SK-N-MC (cell line): ENCODE results near the gene ATOSB.

Experiments
- DNase-seq: peaks from one replicate; pipeline ENCODE4 v3.0.0-alpha.2; 2011; ENCODE audit warnings: low read depth, low spot score
- H3K27ac ChIP-seq: fragments of 200-600 bp; sonication (generic); 2 replicates; pipeline ENCODE4 v1.5.1; 2016; ENCODE audit warnings: mixed run types
- H3K36me3 ChIP-seq: fragments of 200-600 bp; sonication (generic); 2 replicates; pipeline ENCODE4 v1.6.1; 2017; ENCODE audit warnings: antibody characterized with exemption, low read length, mixed read lengths; ENCODE audit not compliant: insufficient read depth
- H3K4me3 ChIP-seq: fragments of 200-600 bp; sonication (generic); 2 replicates; pipeline ENCODE4 v1.5.1; 2016
- H3K9ac ChIP-seq: fragments of 200-600 bp; sonication (generic); 2 replicates; pipeline ENCODE4 v1.8.0; 2017; ENCODE audit warnings: mixed run types, mixed read lengths; ENCODE audit not compliant: insufficient read length
- H3K9me3 ChIP-seq: fragments of 200-600 bp; sonication (generic); 2 replicates; pipeline ENCODE4 v1.6.1; 2017; ENCODE audit warnings: low read depth, mild to moderate bottlenecking, antibody characterized with exemption, low read length, moderate library complexity, mixed read lengths
- EZH2 ChIP-seq: fragments of 200-600 bp; sonication (generic); IDR thresholded peaks from one replicate; pipeline ENCODE4 v1.6.1; 2017; ENCODE audit warnings: antibody characterized with exemption
- FOXP2 ChIP-seq: optimal IDR thresholded peaks from 2 replicates; pipeline ENCODE3; 2011; ENCODE audit warnings: mild to moderate bottlenecking, moderate library complexity; ENCODE audit not compliant: insufficient read depth; ENCODE audit errors: extremely low read length, control extremely low read depth
- POLR2AphosphoS5 ChIP-seq: IDR thresholded peaks from 2 replicates; pipeline ENCODE4 v1.6.1; 2012; ENCODE audit warnings: mild to moderate bottlenecking, low read depth, low read length, borderline replicate concordance

ATOSB gene

DNA sequence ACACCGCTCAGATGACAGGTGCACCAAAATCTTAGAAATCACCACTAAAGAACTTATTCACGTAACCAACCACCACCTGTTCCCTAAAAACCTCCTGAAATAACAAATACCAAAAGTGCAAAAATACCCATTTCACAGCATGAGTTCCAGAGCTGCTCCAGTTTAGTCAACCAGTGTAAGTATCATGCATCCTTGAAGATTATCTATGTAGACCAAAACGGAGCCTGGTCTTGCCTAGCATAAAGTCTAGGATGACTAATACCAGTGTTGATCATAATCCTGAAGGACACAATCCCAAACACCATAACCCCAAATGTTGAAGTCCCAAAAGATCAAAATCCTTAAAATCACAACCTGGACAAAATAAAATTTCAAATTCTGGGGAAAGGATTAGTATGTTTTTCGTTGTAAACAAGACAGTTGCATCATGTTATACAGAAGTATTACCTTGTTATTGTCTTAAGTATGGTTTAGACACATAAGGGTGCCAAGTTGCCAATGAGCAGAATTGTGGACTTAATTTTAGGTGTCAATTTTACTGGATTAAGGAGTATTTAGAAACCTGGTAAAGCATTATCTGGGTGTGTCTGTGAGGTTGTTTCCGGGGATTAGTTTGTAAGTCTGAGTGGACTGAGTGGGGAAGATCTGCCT is 61.4 kb downstream of the ATOSB start:
- Histone ChIP-seq H3K27ac (no peak overlapping the region), H3K4me3 (no peak overlapping the region), H3K9me3 (no peaks in the 10 kb centered on the region), H3K36me3 (peaks cover 78% of the 10 kb centered on the region), H3K9ac (no peak overlapping the region)
- DNase-seq: no peak
- peak; percentile 16 for TF ChIP-seq POLR2AphosphoS5
- no peak for TF ChIP-seq FOXP2
- TF ChIP-seq EZH2: no peak
